Aorta (tissue), 5 donors: ENCODE results near the gene CCNA1. TPM values are rescaled to one million over a fixed set of nuclear protein-coding genes. Genes with fewer than 3 reads are reported as not detected.
A peak's percentile ranks its signal among the peaks of the same experiment; 100 is the strongest.

Source experiments
- ATAC-seq: fragments of 200-7000 bp; cut with Tn5 transposase; one replicate; pipeline ENCODE4 v1.9.1; 2022; ENCODE audit warnings: moderate library complexity; ENCODE audit not compliant: low FRiP score
- DNase-seq, 2 donors: peaks; one replicate each; pipeline ENCODE4 v3.0.0-alpha.2; 2020
- H3K27ac ChIP-seq, 2 donors: one replicate each; pipeline ENCODE4 v1.5.1; 2013; ENCODE audit warnings: low read length in 2 of 2, mild to moderate bottlenecking in 2 of 2, moderate library complexity in 2 of 2, control low read depth in 1 of 2, inconsistent platforms in 1 of 2, low read depth in 1 of 2
- H3K27me3 ChIP-seq, 2 donors: one replicate each; pipeline ENCODE4 v1.6.1; 2013; ENCODE audit warnings: control low read depth in 1 of 2, low read length in 1 of 2, mild to moderate bottlenecking in 1 of 2, moderate library complexity in 1 of 2; ENCODE audit not compliant: insufficient read depth in 2 of 2, control insufficient read depth in 1 of 2
- H3K36me3 ChIP-seq, 2 donors: one replicate each; pipeline ENCODE4 v1.6.1; 2013; ENCODE audit warnings: control low read depth in 1 of 2, low read length in 1 of 2, mild to moderate bottlenecking in 1 of 2; ENCODE audit not compliant: insufficient read depth in 2 of 2, control insufficient read depth in 1 of 2
- H3K4me1 ChIP-seq, 2 donors: one replicate each; pipeline ENCODE4 v1.6.1; 2013; ENCODE audit warnings: low read length in 2 of 2, control low read depth in 1 of 2, mild to moderate bottlenecking in 1 of 2, moderate library complexity in 1 of 2; ENCODE audit not compliant: insufficient read depth in 2 of 2, control insufficient read depth in 1 of 2
- H3K4me3 ChIP-seq, 2 donors: one replicate each; pipeline ENCODE4 v1.5.1; 2013; ENCODE audit warnings: low read length in 2 of 2, control low read depth in 1 of 2, mild to moderate bottlenecking in 1 of 2
- H3K9me3 ChIP-seq: one replicate; pipeline ENCODE4 v1.6.1; 2013; ENCODE audit warnings: mild to moderate bottlenecking, low read length; ENCODE audit not compliant: control insufficient read depth
- WGBS, 2 donors: extraction: QIAGEN DNeasy Blood & Tissue Kit; methylation state at CpG; one replicate each; pipeline ENCODE4 v1.1.7; 2013; 5-methylcytosine and 5-hydroxymethylcytosine counted together
- intact Hi-C, 2 donors: fragments of 100-400 bp; cut with DNase I; formaldehyde crosslinking; loops; one replicate each; pipeline versions ENCODE4 v1.14.2 to v1.15.0; 2022
- long read RNA-seq, 2 donors: library from polyadenylated mRNA; unstranded; transcript quantifications; one replicate each; pipeline ENCODE4 v2.0.0, GENCODE V29; 2020 to 2021
- polyA plus RNA-seq, 2 donors: library from polyadenylated mRNA; stranded (reverse); fragments of 200-250 nt; gene quantifications; one replicate each; pipeline ENCODE4 v1.2.3, GENCODE V29; 2013
- total RNA-seq, 2 donors: library from RNA; stranded (reverse); fragmentation: NEBNext Ultra II Directional; extraction: Animal tissue kit (Norgen Biotek cat#: 25700); gene quantifications; one replicate each; pipeline ENCODE4 v1.2.1, GENCODE V29; 2021
- donor health status: healthy with polysubstance abuse.
- donor health status: Bipolar disorder and iron deficiency.
- donor health status: DM: no; HTN: no; CAD: no.
- donor health status: DM: no; HTN: no; CAD: no.
- donor health status: DM: yes; HTN: yes; CAD: no.

CCNA1 gene
- total RNA-seq = under 1 TPM; 0.36 to 0.42 TPM
- under 1 TPM; 0.25 to 0.31 TPM for polyA plus RNA-seq
- long read RNA-seq, donor 1, partial matches to known transcripts = 0 of 4 reads
- long read RNA-seq, donor 1, other reads (novel, unspliced or antisense) = 4 of 4 reads
- long read RNA-seq, donor 2, partial matches to known transcripts = 0 of 1 reads
- long read RNA-seq, donor 2, other reads (novel, unspliced or antisense) = 1 of 1 reads

- H3K36me3 ChIP-seq = no peaks in the 10 kb centered on the region
- peak; percentile 48 to 81 for DNase-seq
- intact Hi-C loops = no loop called here
- H3K27me3 ChIP-seq = no peaks in the 10 kb centered on the region
- peak; percentile 68 for ATAC-seq
- no peak within 1 kb of the TSS for H3K27ac ChIP-seq
- WGBS, 2 donors = 1 to 2% methylated on average over 22 to 46 of the region's 46 CpGs
- H3K4me1 ChIP-seq = no peaks in the 10 kb centered on the region
- peak within 1 kb of the TSS; percentile 3 to 46 for H3K4me3 ChIP-seq
- no peaks in the 10 kb centered on the region for H3K9me3 ChIP-seq
Measured at GRCh38 chr13:36432106-36432544, at the start of gene CCNA1. TSS of gene CCNA1 (plus strand) at chr13:36432495. CDS start at chr13:36433057, 562 bp downstream.

GRCh38 chr13:36385489-36385888 lies 46.8 kb upstream of the CCNA1 start:
- ATAC-seq = no peak
- 73 to 96% methylated on average over 1 of the region's 1 CpG for WGBS, 2 donors
- no peaks in the 10 kb centered on the region for H3K27me3 ChIP-seq
- H3K27ac ChIP-seq = no peak overlapping the region
- H3K9me3 ChIP-seq = no peaks in the 10 kb centered on the region
- intact Hi-C loops = no loop called here
- DNase-seq = no peak
- H3K4me1 ChIP-seq = no peaks in the 10 kb centered on the region
- H3K4me3 ChIP-seq = no peak overlapping the region
- no peaks in the 10 kb centered on the region for H3K36me3 ChIP-seq

- ATAC-seq (peak; percentile 66), DNase-seq (no peak)
- H3K27ac ChIP-seq = no peak overlapping the region
- intact Hi-C loops = no loop called here
- 10 to 12% methylated on average over 2 of the region's 2 CpGs for WGBS, 2 donors
- no peaks in the 10 kb centered on the region for H3K4me1 ChIP-seq
- H3K27me3 ChIP-seq = no peaks in the 10 kb centered on the region
- no peak overlapping the region for H3K4me3 ChIP-seq
- H3K36me3 ChIP-seq = no peaks in the 10 kb centered on the region
- no peaks in the 10 kb centered on the region for H3K9me3 ChIP-seq
Measured at GRCh38 chr13:36395280-36395679, 37.0 kb upstream of the CCNA1 start.

- Histone ChIP-seq H3K27me3 (no peaks in the 10 kb centered on the region), H3K27ac (no peak overlapping the region), H3K4me3 (no peak overlapping the region), H3K36me3 (no peaks in the 10 kb centered on the region), H3K4me1 (peaks cover 0 to 2% of the 10 kb centered on the region in 2 donors), H3K9me3 (peaks cover 1% of the 10 kb centered on the region)
- WGBS, 2 donors = 89 to 93% methylated on average over 1 of the region's 1 CpG
- ATAC-seq (no peak), DNase-seq (no peak)
- intact Hi-C loops = no loop called here
Measured at GRCh38 chr13:36405151-36405550, 27.1 kb upstream of the CCNA1 start.

- Histone ChIP-seq H3K4me3 (no peak overlapping the region), H3K27me3 (no peaks in the 10 kb centered on the region), H3K4me1 (peaks cover 0 to 2% of the 10 kb centered on the region in 2 donors), H3K9me3 (peaks cover 1% of the 10 kb centered on the region), H3K27ac (no peak overlapping the region), H3K36me3 (no peaks in the 10 kb centered on the region)
- no peak for DNase-seq
- 33 to 61% methylated on average over 1 of the region's 1 CpG for WGBS, 2 donors
- intact Hi-C loops = no loop called here
- no peak for ATAC-seq
Measured at GRCh38 chr13:36412736-36413135, 19.6 kb upstream of the CCNA1 start.

- WGBS, 2 donors = 88 to 96% methylated on average over 1 of the region's 1 CpG
- no peak overlapping the region for H3K4me3 ChIP-seq
- H3K9me3 ChIP-seq = peaks cover 1% of the 10 kb centered on the region
- H3K27me3 ChIP-seq = no peaks in the 10 kb centered on the region
- DNase-seq = no peak
- H3K36me3 ChIP-seq = no peaks in the 10 kb centered on the region
- H3K4me1 ChIP-seq = no peaks in the 10 kb centered on the region
- no peak for ATAC-seq
- intact Hi-C loops = no loop called here
- H3K27ac ChIP-seq = no peak overlapping the region
Measured at GRCh38 chr13:36413161-36413560, 19.1 kb upstream of the CCNA1 start.

- DNase-seq = no peak
- H3K36me3 ChIP-seq = no peaks in the 10 kb centered on the region
- 87% methylated on average over 3 of the region's 3 CpGs for WGBS, 2 donors
- H3K27me3 ChIP-seq = no peaks in the 10 kb centered on the region
- no peak overlapping the region for H3K27ac ChIP-seq
- H3K9me3 ChIP-seq = peaks cover 1% of the 10 kb centered on the region
- no peaks in the 10 kb centered on the region for H3K4me1 ChIP-seq
- ATAC-seq = no peak
- intact Hi-C loops = no loop called here
- H3K4me3 ChIP-seq = no peak overlapping the region
Measured at GRCh38 chr13:36414461-36414860, 17.8 kb upstream of the CCNA1 start.

- 55 to 67% methylated on average over 2 of the region's 2 CpGs for WGBS, 2 donors
- no peaks in the 10 kb centered on the region for H3K27me3 ChIP-seq
- intact Hi-C loops = no loop called here
- H3K27ac ChIP-seq = no peak overlapping the region
- peaks cover 1% of the 10 kb centered on the region for H3K9me3 ChIP-seq
- ATAC-seq = no peak
- H3K4me3 ChIP-seq = no peak overlapping the region
- no peaks in the 10 kb centered on the region for H3K4me1 ChIP-seq
- DNase-seq = no peak
- no peaks in the 10 kb centered on the region for H3K36me3 ChIP-seq
Measured at GRCh38 chr13:36417331-36417730, 15.0 kb upstream of the CCNA1 start.

- 42 to 44% methylated on average over 9 of the region's 9 CpGs for WGBS, 2 donors
- H3K4me3 ChIP-seq = no peak overlapping the region
- DNase-seq (no peak), ATAC-seq (no peak)
- intact Hi-C loops = no loop called here
- no peak overlapping the region for H3K27ac ChIP-seq
- no peaks in the 10 kb centered on the region for H3K36me3 ChIP-seq
- H3K27me3 ChIP-seq = no peaks in the 10 kb centered on the region
- peaks cover 1% of the 10 kb centered on the region for H3K9me3 ChIP-seq
- H3K4me1 ChIP-seq = no peaks in the 10 kb centered on the region
Measured at GRCh38 chr13:36418022-36418805, 14.1 kb upstream of the CCNA1 start.
